Fibroblast of peridontal ligament (primary cell): ENCODE results near the gene GEMIN7.
A peak's percentile ranks its signal among the peaks of the same experiment; 100 is the strongest.
"Not testable (repeated sequence)": the region's sequence is repeated elsewhere in the genome, so short reads cannot be mapped to it uniquely, and the experiment has no call there.

Experiments used
- DNase-seq: peaks from one replicate; pipeline ENCODE4 v3.0.0-alpha.2; 2010; ENCODE audit errors: extremely low read depth

The GEMIN7 gene

DNA sequence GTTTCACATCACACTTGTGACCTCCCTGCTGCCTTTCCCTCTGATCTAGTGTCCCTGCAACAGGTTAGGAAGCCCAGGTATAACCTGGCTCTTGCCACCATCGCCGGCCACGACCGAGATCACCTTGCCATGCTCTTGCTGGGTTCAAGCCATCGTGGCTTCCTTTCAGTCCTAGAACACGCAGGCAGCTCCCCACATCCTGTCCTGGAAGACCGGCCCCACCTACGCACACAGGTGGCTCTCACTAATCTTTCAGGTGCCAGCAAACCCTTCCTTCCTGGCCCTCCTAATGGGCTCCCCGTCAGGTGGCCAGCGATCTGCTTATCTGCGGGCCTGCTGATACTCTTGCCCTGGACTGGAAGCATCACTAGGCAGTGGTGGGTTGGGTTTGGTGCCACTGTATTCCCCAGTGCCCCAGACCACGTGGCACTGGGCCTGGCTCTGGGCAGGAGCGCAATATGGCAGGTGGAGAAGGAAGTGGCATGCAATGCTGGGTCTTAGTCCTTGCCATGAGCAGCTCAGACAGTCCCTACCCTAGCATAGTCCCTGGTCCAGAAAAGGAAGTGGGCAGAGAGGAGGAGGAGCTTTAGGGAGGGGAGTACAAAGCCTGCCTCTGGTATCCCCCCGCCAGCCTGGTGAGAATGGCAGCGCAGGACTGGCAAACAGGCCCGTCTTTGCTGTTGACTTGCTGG, 25.7 kb downstream of the GEMIN7 start:
- no peak for DNase-seq

DNA sequence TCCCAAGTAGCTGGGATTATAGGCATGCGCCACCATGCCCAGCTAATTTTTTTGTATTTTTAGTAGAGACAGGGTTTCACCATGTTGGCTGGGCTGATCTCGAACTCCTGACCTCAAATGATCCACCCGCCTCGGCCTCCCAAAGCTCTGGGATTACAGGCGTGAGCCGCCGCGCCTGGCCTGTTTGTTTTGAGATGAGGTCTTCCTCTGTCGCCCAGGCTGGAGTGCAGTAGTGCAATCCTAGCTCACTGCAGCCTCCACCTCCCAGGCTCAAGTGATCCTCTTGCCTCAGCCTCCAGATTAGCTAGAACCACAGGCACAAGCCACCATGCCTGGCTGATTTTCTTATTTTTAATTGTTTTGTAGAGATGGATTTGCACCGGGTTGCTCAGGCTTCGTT, 27.3 kb downstream of the GEMIN7 start:
- not testable (repeated sequence) for DNase-seq

DNA sequence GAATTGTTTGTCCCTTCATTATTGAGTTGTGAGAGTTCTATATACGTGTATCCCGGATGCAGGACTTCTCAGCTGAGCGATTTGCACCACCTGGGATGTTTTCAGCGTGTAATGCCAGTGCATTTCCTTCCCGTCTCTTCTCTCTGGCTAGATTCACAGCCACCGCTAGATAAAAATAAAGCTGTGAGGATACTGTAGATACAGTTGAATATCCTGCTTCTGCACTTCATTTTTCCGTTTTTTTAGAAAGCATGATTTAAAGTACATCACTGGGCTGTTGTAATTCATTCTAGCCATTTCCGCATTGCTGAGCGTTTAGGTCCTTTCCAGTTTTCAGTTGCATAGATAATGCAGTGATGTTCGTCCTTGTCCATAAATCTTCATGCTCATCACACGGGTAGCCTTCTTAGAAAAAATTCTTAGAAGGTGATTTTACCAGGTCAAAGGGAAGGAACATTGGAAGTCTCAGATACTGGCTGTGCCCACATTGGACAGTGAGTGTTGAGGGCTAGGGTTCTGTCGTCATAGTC, 28.6 kb downstream of the GEMIN7 start:
- DNase-seq: no peak

DNA sequence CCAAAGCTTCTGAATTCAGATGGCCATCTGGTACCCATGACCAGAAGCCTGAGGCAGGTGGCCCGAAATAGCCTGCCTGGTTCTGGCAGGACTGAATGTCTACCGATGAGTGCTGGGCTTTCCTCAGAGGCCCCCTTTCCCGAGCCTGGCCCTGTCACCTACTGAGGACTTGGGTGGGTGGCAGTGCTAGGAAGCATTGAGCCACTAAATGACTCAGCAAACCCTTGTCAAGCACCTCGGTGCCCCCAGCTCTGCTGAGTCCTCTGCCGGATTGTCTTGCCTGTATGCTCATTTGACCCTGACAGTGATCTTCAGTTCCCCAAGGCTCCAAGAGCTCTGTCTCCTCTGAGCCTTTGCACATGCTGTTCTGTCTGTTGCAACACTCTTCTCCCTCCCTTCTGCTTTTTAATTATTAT, 31.8 kb downstream of the GEMIN7 start:
- DNase-seq: no peak

DNA sequence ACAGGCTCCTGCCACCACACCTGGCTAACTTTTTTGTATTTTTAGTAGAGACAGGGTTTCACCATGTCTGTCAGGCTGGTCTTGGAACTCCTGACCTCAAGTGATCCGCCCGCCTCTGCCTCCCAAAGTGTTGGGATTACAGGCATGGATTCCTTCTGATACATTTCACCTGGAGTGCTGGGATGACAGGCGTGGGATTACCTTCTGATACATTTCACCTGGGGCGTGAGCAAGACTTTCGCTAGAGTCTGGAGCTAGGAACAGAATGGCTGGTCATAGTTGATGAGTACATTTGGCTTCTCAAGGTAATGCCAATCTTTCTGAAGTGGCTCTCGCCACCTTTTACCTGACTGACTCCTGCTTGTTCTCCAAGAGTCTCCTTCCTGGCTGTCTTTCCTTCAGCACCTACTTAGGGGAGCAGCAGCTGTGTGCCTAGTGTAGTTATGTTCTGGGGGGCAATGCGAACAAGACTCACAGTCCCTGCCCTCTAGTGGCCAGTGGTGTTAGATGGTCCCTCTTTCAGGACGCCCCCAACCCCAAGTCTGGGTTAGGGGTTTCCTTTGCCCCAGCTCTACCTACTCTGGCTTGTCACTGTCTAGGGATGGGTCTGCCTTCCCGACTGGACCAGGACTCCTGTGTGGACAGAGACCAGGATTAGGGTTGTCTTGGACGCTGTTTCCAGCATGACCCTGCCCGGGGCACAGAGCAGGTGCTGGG, 33.2 kb downstream of the GEMIN7 start:
- no peak for DNase-seq

DNA sequence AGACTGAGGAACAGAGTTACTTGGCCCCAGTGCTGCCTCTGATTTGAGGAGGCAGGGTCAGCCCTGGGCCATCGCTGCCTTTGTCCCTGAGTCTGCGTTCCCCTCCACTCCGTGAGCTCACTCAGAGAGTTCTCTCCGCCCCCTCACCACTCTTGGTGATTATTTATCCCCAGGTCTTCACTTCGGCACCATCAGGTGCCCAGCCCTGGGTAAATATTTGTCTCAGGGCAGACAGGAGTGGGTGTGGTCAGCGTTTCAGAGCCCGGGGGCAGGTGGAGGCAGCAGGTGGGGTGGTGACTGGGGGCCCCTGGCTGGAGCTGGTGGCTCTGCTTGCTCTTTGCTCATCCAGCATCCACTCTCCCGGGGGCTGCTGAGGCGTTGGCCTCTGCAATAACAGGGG, 34.6 kb downstream of the GEMIN7 start:
- no peak for DNase-seq

DNA sequence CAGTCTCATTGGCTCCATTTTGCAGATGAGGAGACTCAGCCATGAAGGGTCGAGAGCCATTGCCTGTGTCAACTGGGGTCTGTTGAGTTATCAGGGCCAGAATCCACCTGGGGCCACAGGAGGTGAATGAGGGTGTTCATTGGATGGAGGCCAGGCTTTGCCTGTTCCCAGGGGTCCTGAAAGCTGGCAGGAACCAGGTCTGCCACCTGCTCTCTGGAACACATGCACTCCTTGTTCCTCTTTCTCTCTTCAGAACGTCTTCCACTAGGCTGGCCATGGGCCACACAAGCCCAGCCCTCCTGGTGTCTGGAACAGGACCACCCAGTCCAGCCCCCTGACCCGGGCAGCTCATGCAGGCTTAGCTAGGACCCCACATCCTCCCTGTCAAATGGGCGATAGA, 35.1 kb downstream of the GEMIN7 start:
- no peak for DNase-seq

DNA sequence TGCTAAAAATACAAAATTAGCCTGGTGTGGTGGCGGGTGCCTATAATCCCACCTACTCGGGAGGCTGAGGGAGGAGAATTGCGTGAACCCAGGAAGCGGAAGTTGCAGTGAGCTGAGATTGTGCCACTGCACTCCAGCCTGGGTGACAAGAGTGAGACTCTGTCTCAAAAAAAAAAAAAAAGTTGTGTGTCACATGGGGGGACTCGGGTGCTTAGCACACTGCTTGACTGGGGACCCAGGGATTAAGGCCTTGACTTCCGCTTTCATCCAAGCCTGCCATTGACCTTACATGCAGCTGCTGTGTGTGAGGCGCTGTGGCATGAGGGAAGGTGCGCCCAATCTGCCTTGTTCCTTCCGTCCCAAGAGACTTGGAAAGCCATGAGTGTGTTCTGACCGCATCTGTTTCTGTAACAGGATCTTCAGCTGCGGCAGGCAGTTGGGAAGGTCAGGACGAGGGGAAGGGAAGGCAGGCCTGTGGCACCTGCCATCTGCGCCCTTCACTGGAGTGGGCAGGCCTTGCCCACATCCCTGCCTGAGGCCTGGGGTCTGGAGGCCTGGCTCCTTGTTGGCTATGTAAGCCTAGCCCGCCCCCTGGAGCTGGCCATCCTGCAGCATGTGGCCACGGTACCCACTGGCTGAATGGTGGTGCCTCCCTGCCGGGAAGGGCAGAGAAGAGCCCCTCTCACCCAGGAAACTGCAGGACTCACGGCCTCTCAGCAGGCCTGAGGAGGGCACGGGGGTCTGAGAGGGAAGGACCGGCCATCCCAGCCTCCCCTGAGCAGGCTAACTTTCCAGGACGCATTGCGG, 37.0 kb downstream of the GEMIN7 start:
- no peak for DNase-seq

DNA sequence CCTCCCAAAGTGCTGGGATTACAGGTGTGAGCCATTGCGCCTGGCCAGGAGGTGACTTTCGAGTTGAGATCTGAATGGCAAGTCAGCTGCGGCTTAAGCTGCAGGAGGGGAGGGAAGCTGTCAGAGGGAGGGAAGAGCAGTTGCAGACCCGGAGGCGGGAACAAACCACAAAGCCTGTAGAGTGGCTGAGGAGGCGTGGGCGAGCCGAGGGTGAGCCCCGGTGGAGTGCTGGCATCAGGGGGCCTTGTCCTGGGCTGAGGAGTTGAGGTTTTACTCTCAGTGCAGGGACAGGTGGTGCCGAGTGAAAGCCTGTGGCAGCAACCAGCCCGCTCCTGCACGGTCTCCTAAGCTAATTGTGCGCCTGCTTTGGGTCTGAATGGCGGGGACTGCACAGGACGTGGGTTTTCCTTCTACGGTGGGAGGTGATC, 38.1 kb downstream of the GEMIN7 start:
- no peak for DNase-seq

DNA sequence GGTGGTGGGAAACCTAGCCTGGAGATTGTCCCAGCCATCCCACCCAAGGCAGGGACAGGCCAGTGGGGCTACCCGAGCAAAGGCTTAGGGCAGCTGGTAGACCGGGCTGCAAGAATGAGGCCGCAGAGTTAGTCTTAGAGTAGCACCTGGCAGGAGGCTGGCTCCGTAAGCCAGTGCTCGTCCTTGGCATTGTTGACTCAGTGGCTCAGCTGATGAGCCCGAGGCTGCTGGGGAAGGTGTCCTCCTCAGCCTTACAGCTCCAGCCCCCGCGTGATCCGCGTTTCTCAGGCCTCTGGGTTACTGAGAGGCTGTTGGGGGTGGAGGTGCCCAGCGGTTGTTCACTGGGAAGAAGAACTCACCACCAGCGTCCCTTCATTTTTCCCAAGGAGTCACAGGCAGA, 38.6 kb downstream of the GEMIN7 start:
- no peak for DNase-seq

DNA sequence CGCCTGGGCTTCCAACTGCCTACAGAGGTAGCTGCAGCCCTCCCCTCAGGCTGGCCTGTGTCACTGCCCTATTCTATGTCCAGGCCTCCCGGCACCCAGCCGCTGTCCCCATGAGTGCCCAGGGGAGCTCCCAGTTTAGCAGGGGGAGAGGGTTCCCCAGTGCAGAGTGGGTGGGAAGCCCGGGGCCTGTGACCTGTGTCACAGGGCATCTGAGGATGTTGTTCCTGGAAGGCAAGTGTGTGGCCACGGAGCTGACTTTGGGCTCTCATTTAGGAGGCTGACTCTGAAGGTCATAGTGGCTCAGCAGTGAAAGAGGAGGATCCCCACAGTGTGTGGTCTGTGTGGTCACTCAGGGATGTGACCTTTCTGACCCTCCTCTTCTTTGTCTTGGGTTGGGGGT, 39.0 kb downstream of the GEMIN7 start:
- DNase-seq: no peak

DNA sequence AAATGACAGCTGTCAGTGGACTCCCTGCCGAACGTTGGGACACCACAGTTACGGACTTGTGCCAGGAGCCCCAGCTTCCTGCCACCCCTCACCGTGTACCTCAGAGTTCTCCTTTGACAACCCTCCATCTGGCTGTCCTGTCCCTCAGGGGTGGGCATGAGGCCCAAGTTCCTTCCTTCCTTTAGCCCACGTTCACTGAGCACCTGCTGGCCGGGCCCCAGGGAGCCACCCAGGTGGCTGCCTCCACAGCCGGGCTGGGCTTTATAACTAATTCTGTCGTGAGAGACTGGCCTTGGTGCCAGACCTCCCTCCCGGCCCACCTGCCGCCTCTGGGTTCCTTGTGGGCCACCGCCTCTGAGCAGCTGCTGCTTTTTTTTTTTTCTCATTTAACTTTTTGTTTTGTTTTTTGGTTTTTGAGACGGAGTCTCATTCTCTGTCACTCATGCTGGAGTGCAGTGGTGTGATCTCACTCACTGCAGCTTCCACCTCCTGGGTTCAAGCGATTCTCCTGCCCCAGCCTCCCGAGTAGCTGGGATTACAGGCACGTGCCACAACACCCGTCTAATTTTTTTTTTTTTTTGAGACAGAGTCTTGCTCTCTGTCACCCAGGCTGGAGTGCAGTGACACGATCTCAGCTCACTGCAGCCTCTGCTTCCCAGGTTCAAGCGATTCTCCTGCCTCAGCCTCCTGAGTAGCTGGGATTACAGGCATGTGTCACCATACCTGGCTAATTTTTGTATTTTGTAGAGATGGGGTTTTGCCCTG, 39.7 kb downstream of the GEMIN7 start:
- DNase-seq: not testable (repeated sequence)

DNA sequence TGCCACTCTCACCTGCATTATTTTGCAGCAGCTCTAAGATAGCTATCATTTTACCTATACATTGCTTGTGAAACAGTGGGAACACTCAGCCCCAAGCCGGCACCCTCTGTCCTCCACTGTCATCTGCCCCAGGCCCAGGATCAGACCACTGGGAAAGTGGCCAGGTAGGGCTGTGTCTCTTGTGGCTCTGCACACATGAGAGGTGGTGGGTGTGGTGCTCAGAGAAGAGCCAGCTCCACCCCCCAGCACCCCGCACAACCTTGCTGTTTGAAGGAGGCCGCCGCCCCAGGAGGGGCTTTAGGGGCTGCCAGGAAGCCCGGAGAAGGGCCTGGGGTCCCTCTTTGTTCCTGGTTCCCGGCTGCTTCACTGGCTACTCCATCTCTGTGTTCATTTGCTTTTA, 40.5 kb downstream of the GEMIN7 start:
- DNase-seq: no peak

DNA sequence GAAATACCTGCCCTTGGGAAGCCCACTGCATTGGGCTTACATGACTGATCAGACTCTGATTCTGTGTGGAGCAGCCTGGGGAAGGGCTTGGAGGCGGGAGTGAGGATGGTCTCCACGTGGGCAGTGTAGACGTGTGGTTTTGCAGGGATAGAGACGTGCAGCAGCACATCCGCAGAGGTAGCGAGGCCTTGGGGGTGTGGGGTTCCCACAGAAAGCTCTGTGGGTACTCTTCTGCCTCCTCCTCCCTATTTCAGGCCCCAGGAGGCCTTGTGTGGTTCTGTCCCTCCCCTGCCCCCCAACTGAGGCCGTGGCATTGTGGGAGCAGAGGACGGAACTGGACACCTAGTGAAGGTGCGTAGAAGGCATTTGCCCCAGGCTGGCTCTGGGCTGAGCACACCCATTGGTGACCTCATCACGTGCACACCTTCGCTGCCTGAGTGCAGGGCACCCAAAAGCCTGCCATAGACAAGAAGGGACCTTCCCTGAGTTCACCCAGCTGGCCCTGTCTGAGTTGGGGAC, 42.8 kb downstream of the GEMIN7 start:
- DNase-seq: no peak

DNA sequence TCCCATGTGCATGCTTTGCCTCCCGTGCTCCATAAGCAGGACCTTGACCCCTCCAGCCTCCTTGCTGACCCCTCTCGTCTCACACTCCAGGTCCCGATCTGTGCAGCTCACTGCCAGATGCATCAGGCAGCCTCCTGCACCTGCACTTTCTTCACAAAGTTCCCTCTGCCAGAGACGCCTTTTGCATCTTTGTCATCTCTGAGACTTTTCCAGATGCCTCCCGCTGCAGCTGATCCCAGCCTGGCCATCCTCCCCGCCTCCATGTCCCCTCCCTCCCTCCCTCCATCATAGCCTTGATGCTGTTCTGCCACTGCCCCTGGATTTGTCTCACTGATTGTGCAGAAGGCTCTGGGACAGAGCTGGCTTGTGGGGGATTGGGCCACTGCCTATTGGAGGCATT, 43.8 kb downstream of the GEMIN7 start:
- DNase-seq: no peak

DNA sequence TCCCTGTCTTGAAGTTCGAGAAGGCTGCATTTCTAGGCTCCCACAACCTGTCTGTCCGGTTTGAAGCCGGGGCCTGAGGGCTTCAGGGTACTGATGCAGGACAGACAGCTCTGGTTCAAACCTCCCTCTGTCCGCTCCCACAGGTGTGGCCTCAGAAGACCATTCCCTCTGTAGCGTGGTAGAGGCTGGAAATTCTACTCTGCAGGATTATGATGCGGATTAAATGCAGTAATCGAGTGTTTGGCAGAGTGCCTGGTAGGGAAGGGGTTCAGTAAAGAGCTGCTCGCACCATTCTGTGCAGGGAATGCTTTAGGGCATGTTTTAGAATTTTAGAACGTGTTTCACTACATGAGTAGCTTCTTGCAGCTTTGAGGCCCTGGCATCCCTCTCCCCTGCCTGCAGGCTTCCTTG, 44.4 kb downstream of the GEMIN7 start:
- DNase-seq: no peak

DNA sequence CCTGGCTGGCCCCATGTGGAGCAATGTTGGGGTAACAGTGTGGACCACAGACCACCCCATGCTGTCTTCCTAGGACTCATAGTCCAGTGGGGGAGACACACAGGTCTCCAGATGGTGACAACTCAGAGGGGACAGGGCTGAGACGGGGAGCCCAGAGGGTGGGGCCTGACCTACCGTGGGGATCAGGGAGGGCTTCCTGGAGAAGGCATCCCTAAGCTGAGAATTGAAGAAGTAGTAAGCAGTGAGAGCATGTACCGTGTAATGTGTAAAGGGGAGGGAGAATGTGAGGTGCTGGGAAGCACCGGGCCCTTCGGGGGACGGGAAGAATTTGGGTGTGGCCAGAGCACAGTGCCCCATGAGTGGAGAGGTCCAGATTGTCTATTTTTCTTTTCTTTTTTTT, 45.0 kb downstream of the GEMIN7 start:
- DNase-seq: no peak

DNA sequence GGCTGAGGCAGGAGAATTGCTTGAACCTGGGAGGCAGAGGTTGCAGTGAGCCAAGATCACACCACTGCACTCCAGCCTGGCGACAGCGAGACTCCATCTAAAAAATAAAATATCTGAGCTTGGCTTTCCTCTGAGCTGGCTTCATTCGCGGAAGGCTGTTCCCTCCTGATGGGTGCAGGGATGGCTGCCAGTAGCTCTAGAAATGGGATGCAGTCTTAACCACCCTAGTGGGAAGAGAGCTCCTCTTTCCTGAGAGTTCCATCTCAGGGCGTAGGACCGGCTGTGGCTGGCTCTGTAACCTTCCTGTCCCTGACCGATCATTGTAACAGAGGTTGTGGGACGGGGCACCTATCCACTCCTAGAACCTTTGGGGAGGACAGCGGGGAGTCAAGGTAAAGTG, 46.3 kb downstream of the GEMIN7 start:
- DNase-seq: no peak

DNA sequence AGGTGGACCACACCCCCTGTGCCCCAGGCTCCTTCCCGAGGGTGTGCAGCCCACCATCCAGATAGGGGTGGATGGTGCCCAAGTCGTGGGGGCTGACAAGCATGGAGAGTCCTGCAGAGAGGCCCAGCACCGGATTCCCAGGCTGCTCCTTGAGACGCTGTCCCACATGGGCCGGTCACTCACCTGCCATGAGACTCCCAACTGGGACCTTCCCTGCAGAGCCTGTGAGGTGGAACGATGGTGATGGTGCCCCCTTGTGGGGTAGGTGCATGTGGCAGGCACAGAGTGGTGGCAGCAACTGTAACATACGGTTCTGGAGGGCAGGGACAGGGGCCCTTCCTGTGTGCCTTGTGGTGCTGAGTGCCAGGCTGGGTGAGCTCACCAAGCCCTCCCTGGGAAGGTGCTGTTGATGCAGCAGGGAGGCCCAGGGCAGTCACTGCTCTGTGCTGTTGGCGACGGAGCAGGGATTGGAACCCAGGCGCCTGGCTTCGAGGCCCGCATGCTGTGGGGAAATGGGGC, 47.0 kb downstream of the GEMIN7 start:
- peak; percentile 26 for DNase-seq

DNA sequence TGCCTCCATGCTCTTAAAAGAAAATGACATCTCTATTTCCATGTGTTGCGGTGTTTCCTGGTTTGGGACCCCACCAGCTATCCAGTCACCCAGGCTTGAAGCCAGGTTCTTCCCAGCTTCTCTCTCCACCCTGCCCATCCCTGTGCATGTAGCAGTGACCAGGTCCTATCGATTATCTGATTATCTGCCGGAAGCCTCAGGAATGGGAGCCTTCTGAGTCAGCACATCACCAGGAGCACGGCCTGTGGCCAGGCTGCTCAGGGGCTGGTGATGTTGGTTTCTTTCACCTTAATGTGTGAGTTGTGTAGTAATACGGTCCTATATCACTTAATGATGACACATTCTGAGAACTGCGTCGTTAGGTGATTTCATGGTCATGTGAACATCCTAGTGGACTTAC, 47.6 kb downstream of the GEMIN7 start:
- no peak for DNase-seq

DNA sequence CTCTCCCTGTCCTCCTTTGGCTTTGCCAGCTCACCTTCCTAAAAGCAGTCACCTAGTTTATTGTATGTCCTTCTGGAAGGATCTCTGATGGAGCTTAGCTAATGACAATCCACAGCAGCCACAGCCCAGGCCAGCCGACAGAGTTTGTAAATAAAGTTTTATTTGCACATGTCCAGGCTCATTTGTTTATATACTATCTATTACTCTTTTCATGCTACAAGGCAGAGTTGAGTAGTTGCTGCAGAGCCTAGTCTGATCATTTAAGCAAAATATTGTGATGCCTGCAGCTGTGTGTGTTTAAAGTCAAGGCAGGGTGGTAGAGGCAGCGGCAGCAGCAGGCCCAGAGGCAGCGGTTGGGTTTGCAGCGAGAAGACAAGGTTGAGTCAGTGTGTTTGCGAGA, 49.1 kb downstream of the GEMIN7 start:
- no peak for DNase-seq
